Bronchial epithelial cell (primary cell): ENCODE results near the gene COQ4. TPM values are rescaled to one million over a fixed set of nuclear protein-coding genes. Genes with fewer than 3 reads are reported as not detected.
A peak's percentile ranks its signal among the peaks of the same experiment; 100 is the strongest.

Experiments used
- DNase-seq: peaks from one replicate; pipeline ENCODE4 v3.0.0-alpha.2; 2010; ENCODE audit warnings: low read depth
- FAIRE-seq: peaks from 2 replicates; lab custom pipeline; 2011; peaks lifted over from hg19 to GRCh38; lab: Jason Lieb, UNC
- H3K27me3 ChIP-seq: 2 replicates; pipeline ENCODE4 v1.5.1; 2011; ENCODE audit warnings: low read length; ENCODE audit not compliant: control insufficient read depth, insufficient read depth
- H3K36me3 ChIP-seq: 2 replicates; pipeline ENCODE4 v1.5.1; 2011; ENCODE audit warnings: low read length; ENCODE audit not compliant: control insufficient read depth, insufficient read depth
- H3K4me3 ChIP-seq: 2 replicates; pipeline ENCODE4 v1.5.1; 2011; ENCODE audit warnings: mild to moderate bottlenecking, low read depth, low read length, control low read depth
- CTCF ChIP-seq: IDR thresholded peaks from 2 replicates; pipeline ENCODE4 v1.5.1; 2011; ENCODE audit warnings: mild to moderate bottlenecking, moderate library complexity, low read length, control low read depth, inconsistent platforms; ENCODE audit not compliant: insufficient read depth, severe bottlenecking
- total RNA-seq: library from RNA; depleted of rRNA; stranded (reverse); fragments of >200 nt; gene quantifications from 2 replicates; pipeline ENCODE4 v1.2.1, GENCODE V29; 2014

COQ4 gene
- total RNA-seq, 1 donor from 2014 or later: 24.7 TPM

- no peak for FAIRE-seq
Observed at GRCh38 chr9:128370752-128371629, 48.4 kb downstream of the COQ4 start, which contains the start of gene URM1. Gene URM1, plus strand, starts transcription at chr9:128371374. Its CDS starts 7 bp downstream, at chr9:128371381.

GRCh38 chr9:128371630-128372117 is 49.0 kb downstream of the COQ4 start:
- TF ChIP-seq CTCF: no peak
- FAIRE-seq (no peak), DNase-seq (peak; percentile 8)
- peak overlapping the region; percentile 96 for H3K4me3 ChIP-seq
- H3K36me3 ChIP-seq: peaks cover 2% of the 10 kb centered on the region
- no peaks in the 10 kb centered on the region for H3K27me3 ChIP-seq

More at GRCh38 chr9:128370752-128371629, 48.4 kb downstream of the COQ4 start, which contains the start of gene URM1:
- DNase-seq: peak; percentile 95
- no peaks in the 10 kb centered on the region for H3K27me3 ChIP-seq
- peak within 1 kb of the TSS; percentile 96 for H3K4me3 ChIP-seq
- TF ChIP-seq CTCF: peak; percentile 13
- peaks cover 2% of the 10 kb centered on the region for H3K36me3 ChIP-seq

- Histone ChIP-seq H3K36me3 (peaks cover 2% of the 10 kb centered on the region), H3K4me3 (peak overlapping the region; percentile 96), H3K27me3 (no peaks in the 10 kb centered on the region)
- FAIRE-seq (no peak), DNase-seq (peak; percentile 45)
- no peak for TF ChIP-seq CTCF
Observed at GRCh38 chr9:128372188-128372641, 49.6 kb downstream of the COQ4 start.

- no peak overlapping the region for H3K4me3 ChIP-seq
- no peak for TF ChIP-seq CTCF
- H3K36me3 ChIP-seq: peaks cover 3% of the 10 kb centered on the region
- FAIRE-seq (no peak), DNase-seq (peak; percentile 26)
- H3K27me3 ChIP-seq: no peaks in the 10 kb centered on the region
Observed at GRCh38 chr9:128372784-128373183, 50.1 kb downstream of the COQ4 start.

- Histone ChIP-seq H3K36me3 (peaks cover 6% of the 10 kb centered on the region), H3K4me3 (no peak overlapping the region), H3K27me3 (no peaks in the 10 kb centered on the region)
- no peak for TF ChIP-seq CTCF
- DNase-seq: no peak
- no peak for FAIRE-seq
Observed at GRCh38 chr9:128374221-128374675, 51.6 kb downstream of the COQ4 start.
